HG03469 (cell line): ENCODE results near the gene PRELID3B.

ENCODE experiments used
- ATAC-seq: cut with Tn5 transposase; IDR thresholded peaks from one replicate; pipeline ENCODE4 v1.9.1; 2021; ENCODE audit warnings: mild to moderate bottlenecking, moderate library complexity, moderate number of reproducible peaks; ENCODE audit not compliant: unreplicated experiment

PRELID3B gene

DNA sequence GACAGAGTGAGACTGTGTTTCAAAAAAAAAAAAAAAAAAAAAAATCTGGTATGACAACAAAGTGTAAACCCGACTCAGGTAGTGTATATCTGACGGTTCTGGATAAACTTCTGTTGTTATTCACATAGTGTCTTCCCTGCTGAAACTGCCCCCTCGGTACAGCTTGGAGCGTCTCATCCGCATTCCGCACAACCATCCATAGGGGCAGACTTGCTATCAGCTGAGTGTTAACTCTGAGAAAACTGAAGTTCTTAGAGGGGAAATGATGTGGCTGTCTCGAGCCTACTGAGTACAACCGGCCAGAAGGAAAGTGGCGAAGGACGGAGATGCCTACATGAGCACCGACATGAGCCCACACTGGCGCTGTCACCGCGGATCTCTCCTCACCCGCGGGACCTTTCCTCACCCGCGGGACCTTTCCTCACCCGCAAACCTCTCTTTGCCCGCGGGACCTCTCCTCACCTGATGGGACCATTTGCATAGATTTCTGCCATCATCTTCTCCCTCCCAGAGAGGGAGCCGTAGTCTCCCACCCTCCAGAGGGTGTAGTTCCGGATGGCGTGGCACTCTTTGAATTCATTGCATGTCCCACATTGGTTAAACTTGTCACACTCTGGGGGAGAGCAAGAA is 45.3 kb downstream of the PRELID3B start:
- ATAC-seq: no peak

DNA sequence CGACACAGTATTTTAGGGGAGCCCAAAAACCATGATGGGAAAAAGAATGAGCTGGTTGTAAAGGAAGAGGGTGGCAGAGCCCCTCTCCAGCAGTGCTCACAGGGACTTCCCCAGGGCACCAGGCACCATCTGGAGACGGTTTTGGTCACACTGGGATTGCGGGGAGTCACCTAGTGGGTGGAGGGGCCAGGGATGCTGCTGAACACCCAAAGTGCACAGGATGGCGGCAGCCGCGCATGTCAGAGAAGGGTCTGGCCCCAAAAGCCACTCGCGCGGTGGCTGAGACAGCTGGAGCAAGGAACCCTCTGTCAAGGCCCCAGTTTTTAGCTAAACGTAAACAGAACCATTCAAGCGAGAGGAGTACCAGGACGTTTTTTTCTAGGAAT is 46.4 kb downstream of the PRELID3B start:
- ATAC-seq: no peak

DNA sequence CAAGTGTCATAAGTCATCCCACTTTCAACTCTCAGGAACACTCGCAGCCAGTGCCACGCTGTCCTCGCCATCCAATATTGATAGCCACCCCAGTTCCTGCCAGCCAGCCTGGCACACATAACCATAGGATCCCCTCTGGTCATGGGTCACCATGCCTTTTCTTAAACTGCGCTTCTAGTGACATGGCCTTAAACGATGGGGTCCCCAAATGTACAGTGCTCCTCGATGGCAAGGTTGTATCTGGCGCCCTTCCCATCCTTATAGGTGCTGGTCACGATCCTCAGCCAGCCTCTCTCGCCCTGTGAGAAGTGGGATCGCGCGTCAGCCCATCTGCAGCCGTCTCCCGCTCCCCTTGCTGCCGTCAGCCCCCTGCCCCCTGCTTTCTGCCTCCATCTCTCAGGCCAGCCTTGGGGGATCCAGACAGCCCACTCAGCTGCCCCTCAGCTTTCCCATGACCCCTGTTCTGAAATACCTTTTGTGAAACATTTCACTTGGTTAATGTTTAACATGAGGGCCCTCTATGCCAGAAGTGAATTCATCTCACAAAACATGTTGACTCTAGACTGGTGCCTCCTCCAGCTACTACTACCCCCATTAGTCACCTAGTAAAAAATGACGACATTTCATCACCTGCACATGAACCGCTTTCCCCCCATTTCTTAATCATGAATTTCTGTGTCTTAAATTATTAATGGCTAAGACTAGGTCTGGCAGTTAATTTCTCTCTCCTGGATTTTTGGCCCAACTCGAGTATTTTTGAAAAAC is 46.9 kb downstream of the PRELID3B start:
- ATAC-seq: no peak

DNA sequence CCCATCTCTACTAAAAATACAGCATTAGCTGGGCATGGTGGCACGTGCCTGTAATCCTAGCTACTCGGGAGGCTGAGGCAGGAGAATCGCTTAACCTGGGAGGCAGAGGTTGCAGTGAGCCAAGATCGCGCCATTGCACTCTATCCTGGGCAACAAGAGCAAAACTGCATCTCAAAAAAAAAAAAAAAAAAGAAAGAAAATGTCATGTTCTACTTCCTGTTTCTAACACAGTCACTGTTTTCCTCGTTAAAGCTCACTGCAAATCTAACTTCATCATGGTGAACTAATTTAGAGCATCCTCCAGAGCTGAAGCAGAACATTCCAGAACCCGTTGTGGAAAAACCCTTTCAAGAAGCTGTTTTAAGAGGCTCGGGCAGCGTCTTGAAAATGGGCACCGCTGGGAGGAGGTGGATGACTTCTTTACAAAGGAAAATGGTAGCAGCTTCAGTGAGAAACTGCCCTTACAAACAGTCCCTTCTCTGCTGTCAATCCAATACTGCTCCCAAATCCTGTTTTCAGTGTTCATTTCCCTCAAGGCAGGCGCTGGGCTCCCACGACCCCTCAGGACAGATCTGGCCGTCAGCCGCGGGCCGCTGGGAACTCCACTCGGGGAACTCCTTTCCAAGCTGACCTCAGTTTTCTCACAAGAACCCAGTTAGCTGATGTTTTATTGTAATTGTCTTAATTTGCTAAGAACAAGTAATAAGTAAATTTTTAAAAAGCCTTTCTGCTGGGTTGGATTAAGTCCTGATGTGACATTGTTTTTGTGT is 48.0 kb downstream of the PRELID3B start:
- ATAC-seq: no peak

DNA sequence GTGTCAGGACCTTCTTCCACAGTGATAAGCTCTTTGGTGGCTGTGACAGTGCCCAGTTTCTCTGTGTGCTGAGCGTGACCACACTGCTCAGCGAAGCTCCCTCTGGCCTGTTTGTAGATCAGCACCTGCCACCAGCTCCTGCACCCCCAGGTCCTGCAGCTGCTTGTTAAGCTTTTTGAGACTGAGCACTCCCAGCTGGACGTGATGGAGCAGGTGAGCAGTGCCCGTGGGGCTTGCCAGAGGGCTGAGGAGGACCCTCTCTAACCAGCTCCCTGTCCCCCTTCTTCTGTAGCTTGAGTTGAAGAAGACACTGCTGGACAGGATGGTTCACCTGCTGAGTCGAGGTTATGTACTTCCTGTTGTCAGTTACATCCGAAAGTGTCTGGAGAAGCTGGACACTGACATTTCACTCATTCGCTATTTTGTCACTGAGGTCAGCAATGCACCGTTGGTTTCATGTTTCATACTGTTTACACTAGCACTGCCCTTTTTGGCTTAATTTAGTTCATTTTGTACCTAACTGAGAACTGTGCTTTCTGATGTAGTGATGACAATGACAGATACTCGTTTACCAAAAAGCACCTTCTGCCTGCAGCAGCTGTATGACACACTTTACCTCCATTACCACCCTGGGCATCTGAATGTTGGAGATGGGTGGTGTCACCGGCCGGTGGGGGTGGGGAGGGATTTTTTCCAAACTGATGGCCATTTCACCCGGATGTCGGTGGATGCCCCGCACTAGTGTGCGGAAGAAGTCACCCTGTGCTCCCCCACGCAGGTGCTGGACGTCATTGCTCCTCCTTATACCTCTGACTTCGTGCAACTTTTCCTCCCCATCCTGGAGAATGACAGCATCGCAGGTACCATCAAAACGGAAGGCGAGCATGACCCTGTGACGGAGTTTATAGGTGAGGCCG is 49.0 kb downstream of the PRELID3B start:
- no peak for ATAC-seq

DNA sequence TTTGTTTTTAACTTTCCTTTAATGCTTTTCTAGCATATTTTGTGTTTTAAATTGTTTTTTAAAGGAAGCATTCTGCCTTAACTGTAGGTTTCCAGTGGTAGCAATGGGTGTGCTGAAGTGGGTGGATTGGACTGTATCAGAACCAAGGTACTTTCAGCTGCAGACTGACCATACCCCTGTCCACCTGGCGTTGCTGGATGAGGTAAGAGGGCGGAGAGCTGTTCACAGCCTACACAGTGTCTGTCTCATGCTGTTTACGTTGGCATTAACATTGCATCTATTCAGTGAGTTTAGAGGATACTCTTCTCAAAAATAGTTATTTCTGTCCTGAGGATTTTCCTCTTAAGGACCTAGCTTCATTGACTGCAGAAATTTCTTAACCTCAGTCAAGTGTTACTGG is 49.7 kb downstream of the PRELID3B start:
- no peak for ATAC-seq

DNA sequence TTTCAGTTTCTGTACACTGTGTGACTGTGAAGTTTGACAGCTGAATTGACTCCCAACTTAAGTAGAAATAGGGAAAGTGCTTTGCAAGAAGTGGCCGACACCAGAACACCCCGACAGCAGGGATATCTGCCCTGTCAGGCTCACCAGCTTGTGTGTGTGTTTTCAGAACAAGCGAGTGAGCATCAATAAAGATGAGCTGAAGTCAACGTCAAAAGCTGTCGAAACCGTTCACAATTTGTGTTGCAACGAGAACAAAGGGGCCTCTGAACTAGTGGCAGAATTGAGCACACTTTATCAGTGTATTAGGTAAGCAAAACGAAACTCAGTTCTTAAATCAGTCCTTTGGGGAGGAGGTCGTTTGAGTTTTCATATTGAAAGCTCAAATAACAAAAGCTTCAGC is 50.9 kb downstream of the PRELID3B start:
- ATAC-seq: no peak

DNA sequence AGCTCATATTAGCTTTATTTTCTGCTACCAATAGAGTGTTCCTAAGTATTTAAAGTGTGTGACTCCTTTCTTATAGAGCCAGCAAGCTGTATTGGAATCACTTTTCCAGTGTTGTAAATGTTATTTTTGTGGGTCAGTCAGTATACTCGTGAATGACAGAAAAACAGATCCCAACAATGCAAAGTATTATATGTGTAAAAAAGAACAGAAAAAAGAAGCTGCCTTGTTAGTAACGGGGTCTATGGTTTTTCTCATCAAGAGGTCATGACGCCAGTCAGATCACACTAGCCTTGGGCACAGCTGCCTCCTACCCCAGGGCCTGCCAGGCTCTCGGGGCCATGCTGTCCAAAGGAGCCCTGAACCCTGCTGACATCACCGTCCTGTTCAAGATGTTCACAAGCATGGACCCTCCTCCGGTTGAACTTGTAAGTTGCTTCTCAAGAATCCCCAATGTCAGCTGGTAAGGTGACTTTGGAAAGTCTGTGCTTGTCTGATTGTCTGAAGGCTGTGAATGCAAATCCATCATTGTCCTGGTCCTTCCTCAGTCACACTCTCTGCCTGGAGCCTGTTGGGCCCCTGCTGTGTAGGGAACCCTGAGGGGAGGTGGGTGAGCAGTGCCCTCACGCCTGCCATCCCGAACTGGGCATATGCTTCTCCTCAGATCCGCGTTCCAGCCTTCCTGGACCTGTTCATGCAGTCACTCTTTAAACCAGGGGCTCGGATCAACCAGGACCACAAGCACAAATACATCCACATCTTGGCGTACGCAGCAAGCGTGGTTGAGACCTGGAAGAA is 51.7 kb downstream of the PRELID3B start:
- no peak for ATAC-seq

DNA sequence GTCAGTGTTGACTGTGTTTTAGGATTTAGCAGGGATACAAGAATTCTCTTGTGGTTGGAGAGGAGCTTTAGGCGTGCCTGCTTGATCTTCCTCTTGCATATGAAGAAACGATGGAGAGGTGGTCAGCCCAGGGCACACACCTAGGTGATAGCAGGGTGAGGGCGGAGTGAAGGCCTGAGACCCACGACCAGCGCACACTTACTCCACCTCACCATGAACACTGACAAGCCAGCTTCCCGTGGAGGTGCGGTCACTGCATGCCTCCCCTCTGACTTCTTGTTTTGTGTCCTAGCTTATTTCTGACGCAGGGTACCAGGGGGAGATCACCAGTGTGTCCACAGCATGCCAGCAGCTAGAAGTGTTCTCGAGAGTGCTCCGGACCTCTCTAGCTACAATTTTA is 53.4 kb downstream of the PRELID3B start:
- ATAC-seq: no peak

DNA sequence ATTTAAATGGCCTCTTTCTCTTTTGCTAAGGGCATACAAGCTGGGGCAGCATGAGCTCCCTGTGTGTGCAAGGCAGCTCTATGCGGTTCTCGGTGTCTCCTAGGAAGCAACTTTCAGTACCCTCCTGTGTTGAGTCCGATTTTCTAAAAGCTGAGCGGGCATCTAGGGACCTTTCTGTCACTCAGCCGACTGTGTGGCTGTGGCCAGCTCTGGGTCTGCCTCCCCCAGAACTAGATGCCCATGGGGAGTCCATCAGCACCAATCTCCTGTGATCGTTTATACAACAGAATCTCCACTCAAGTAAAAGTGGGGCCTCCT is 54.1 kb downstream of the PRELID3B start:
- no peak for ATAC-seq

DNA sequence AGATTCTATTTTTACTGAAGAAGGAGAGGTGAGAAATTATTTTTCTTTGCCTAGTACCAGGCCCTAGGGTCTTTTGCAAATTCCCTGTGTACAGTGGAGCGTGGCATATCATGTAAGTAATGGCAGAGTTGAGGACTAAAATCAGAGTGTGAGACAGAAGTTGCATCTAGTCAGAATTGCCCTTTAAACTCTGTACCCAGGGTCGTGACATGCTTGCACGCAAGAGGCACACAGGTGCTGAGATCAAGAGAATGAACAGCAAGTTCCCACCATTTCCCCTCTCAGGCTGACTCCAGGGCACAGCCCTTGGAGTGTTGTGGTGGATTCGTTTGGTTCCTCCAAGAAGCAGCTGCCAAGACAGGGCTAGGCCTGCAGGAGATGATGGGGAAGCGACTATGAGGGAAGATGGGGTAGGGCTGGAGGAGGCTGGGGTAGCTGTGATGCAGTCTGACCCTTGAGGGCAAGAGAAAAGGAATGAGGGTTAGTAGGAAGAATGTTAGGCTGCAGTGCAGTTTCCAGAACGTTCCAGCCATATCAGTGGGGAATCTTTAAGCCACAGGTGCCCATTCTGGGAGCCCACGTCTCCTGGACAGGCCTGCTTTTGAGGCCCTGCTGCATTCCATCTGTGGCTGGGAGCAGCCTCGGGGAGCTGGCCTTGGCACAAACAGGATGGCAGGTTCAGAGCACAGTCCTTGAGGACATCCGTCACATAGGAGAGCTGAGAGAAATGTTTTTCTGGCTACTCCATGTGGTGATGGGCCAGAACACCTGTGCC is 54.6 kb downstream of the PRELID3B start:
- ATAC-seq: no peak

DNA sequence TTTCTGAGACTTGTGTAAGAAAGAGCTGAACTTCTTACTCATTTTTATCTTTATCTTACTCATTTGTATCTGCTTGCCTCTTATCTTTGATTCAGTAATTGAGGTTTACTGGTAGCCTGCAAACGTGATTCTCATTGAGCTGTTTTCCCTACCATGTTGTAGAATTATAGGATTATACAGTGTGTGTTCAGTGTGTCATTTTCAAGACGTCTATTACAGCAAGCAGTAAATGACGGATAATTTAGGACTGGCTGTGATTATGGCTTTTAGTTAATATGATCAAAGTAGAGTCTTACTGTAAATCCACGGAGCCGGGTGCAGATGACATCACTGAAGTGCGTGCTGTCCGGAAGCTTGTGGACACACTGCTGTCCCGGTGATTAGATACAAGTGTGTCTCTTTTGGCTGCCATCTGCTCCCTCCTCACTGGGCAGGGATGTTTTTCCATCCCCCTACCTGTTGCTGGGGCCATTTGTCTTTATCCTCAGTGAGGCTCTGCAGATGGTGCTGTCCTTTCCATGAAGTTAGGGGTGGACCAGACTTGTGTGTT is 55.5 kb downstream of the PRELID3B start:
- ATAC-seq: no peak

DNA sequence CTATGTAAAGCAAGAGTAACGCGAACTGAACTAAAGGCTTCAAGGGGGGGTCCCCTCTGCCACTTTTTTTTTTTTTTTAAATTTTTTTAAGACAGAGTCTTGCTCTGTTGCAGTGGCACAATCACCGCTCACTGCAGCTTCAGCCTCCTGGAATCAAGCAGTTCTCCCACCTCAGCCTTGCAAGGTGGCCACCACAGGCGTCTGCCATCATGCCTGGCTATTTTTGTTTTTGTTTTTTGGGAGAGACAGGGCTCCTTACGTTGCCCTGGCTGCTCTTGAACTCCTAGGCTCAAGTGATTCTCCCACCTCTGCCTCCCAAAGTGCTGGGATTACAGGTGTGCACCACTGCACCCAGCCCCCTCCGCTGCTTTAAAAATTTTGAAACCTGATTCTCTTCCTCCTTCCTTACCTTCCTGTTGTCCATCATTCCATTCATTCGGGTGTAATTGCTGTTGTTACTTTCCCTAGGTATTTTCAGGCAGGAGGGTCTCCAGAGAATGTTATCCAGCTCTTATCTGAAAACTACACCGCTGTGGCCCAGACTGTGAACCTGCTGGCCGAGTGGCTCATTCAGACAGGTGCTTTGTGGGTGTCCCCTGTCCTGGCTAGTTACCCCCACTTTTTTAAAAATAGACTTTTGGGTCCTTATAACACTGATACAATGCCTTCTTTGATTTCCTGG is 56.2 kb downstream of the PRELID3B start:
- no peak for ATAC-seq

DNA sequence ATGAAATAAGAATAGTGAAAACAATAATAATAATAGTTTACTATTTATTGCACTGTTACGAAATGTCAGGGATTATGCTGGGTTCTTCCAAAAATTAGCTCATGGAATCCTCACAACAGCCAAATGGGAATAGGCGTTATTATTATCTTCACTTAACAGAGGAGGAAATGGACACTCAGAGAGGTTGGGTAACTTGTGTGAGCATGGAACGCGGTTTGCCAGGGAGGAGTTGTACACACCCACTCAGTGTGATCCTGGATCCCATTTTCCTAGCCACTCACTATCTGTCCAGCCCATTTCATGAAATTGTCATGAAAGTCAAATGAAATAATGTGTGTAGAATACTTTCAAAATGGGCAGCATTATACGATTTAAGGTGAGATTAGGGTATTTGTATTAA is 56.9 kb downstream of the PRELID3B start:
- ATAC-seq: no peak

DNA sequence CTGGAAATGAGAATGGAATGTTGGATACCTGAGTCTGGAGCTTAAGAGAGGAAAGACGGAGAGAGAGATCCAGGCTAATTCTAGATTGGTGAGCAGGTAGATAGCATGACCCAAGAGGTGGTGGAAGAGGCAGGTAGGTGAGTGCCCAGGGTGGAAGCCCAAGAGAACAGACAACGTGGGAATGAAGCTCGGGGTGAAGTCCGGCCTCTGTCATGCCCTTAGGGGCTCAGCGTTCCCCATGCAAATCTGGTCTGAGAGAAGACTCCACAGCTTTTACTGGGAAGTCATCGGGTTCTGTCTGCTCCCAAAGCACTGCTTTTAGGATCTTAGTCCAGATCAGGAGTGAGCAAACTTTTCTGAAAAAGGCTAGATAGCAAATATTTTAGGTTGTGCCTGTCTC is 57.9 kb downstream of the PRELID3B start:
- ATAC-seq: no peak
